Fibroblast of the aortic adventitia (primary cell): ENCODE measurements around the gene PRDM12. TPM values are rescaled to one million over a fixed set of nuclear protein-coding genes. Genes with fewer than 3 reads are reported as not detected.

Source experiments
- DNase-seq: peaks from one replicate; pipeline ENCODE4 v3.0.0-alpha.2; 2010; ENCODE audit warnings: low read depth
- H3K4me3 ChIP-seq: 2 replicates; pipeline ENCODE4 v1.5.1; 2011; ENCODE audit warnings: low read depth, mild to moderate bottlenecking, control low read depth, low read length, moderate library complexity
- total RNA-seq: library from RNA; depleted of rRNA; stranded (reverse); fragments of >200 nt; gene quantifications from 2 replicates; pipeline ENCODE4 v1.2.3, GENCODE V29; 2012; ENCODE audit warnings: low replicate concordance
- TF ChIP-seq, protein P1 (sequence below): IDR thresholded peaks from 2 replicates; pipeline ENCODE4 v1.5.1; 2011; ENCODE audit warnings: mild to moderate bottlenecking, low read length, control low read depth, inconsistent platforms; ENCODE audit not compliant: insufficient read depth

PRDM12 gene
- total RNA-seq, 1 donor: not detected

DNA sequence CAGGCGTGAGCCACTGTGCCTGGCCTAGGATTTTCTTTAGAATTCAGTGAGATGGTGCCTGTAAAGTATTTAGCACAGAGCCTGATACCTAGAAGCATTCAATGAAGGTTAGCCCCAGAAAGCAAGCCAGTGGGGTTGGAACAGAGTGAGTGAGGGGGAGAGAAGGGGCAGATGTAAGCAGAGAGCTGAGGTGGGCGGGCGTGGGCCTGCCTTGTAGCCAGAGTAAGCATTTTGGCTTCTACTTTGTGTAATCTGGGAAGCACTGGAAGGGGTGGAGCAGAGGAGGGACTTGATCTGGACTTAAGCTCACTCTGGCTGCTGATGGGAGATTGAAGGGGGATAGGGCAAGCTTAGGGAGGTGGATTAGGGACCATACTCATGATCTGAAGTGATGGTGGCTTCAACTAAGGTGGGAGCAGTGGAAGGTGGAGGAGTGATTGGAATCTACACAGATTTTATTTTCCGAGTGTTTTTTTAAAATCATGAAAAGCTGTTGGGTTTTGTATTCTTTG, 31.8 kb downstream of the PRDM12 start:
- TF ChIP-seq, protein P1, sequence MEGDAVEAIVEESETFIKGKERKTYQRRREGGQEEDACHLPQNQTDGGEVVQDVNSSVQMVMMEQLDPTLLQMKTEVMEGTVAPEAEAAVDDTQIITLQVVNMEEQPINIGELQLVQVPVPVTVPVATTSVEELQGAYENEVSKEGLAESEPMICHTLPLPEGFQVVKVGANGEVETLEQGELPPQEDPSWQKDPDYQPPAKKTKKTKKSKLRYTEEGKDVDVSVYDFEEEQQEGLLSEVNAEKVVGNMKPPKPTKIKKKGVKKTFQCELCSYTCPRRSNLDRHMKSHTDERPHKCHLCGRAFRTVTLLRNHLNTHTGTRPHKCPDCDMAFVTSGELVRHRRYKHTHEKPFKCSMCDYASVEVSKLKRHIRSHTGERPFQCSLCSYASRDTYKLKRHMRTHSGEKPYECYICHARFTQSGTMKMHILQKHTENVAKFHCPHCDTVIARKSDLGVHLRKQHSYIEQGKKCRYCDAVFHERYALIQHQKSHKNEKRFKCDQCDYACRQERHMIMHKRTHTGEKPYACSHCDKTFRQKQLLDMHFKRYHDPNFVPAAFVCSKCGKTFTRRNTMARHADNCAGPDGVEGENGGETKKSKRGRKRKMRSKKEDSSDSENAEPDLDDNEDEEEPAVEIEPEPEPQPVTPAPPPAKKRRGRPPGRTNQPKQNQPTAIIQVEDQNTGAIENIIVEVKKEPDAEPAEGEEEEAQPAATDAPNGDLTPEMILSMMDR: no peak
- no peak overlapping the region for H3K4me3 ChIP-seq
- no peak for DNase-seq

DNA sequence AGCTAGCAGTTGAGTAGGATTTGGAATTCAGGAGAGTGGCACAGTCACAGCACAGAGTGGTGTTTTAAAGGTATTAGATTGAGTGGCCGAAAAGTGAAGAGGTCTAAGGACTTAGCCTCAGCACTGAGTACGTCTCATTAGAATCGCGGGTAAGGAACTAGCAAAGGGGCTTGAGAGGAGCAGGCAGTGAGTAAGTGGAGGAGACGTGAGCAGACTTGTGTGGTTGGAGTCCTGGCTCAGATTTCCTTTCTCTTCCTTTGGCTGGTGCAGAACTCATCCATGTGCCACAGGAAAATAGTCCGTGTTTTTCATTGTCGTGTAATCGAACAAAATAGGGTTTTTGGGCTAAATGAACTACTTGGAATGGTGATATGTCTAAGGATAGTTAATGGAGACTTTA, 32.6 kb downstream of the PRDM12 start:
- H3K4me3 ChIP-seq: no peak overlapping the region
- no peak for DNase-seq
- TF ChIP-seq, protein P1: no peak

DNA sequence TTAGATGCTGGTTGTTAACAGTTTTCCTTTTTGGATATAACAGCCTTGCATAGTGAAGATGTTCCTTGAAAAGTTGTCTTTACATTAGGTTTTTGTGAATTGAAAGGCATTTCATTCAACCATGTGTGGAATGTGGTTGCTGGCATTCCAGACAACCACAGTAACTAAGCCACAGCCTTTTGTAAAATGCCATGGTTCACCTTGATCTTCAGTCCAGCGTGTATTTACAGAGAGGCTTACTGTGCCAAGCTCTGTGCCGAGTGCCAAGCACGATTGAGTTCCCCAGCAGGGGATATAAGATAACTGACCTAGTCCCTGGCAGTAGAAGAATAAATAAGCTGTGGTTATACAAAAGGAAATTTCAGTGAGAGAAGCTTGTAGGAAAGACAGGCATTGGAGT, 34.1 kb downstream of the PRDM12 start:
- no peak overlapping the region for H3K4me3 ChIP-seq
- TF ChIP-seq, protein P1: no peak
- DNase-seq: peak; percentile 58

DNA sequence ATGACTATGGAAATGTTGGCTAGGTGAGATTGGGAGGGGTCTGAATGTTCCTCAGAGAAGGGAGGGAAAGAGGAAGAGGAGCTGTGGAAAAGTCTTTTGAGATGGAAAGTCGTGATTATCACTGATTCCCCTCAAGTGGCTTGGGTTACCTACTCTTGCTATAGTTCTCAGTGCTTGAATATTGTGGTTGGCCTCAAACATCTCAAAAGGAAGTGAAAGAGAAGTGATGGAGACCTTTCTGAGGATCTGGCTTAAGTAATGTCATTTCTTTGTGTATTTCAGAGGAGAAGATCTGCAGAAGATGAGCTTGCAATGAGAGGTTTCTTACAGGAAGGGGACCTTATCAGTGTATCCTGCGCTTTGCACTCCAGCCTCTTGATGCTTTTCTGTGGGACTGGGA, 34.7 kb downstream of the PRDM12 start:
- TF ChIP-seq, protein P1: no peak
- H3K4me3 ChIP-seq: no peak overlapping the region
- DNase-seq: no peak

DNA sequence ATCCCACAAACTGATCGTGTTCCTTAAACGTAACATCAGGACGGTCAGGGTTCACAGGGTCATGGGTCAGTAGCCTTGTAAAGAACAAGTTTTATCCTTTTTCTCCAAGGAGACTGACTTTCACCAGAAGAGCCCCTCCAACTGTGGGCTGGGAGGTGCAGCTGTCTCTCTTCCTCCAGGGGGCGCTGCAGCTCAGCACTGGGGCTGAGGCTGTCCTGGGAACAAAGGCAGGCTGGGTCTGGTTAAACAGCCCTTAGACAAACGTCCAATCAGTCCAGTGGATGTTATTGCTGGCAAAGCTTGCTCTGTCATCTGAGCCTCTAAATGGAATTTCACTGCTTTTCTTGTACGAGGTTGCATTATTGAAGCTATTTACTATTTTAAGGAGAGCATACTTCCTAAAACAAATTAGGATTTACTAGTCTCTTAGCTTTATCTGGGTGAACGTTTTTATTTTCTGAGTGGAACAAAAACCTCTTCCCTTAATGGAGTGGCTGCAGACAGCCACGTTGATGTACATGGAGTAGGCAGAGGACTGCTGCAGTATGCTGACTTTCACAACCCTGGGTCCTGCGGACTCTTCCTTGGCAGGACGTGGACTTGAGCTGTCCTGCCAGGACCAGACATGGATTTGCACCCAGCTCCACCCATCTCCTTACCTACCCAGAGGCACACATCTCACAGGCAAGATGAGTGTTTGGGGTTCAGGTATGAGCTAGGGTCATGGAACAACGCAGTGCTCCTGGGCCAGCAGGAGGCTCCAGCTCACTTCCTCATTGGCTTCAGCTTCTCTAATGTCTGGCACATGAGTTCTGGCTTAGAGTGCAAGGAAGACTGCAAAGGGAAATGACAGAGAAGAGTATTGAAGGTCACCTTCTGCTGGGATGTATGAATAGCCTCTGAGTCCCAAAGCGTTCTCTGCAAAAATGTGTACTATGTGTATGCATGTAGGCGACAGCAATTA, 36.9 kb downstream of the PRDM12 start:
- TF ChIP-seq, protein P1: peak; percentile 99
- DNase-seq: peak; percentile 90

DNA sequence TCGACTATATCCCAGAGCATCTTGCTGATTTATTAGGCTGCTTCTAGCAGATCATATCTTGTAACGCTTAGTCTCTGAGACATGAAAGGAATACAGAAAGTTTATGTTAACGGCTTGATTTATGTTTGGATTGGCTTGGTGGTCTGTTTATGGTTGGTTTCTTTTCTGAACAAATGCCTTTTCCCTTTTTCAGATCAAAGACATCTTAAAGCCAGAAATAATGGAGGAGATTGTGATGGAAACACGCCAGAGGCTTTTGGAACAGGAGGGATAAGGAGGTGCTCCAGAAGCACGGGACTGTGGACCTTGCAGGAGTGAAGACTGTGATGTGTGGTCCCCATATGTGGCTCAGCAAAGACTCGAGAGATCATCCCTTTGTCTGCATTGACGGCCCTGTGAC, 39.1 kb downstream of the PRDM12 start:
- TF ChIP-seq, protein P1: no peak
- no peak for DNase-seq
- no peak overlapping the region for H3K4me3 ChIP-seq

More for the DNA sequence above, 36.9 kb downstream of the PRDM12 start:
- no peak overlapping the region for H3K4me3 ChIP-seq
